ENCODE data around the gene FRS2.

The FRS2 gene

DNA sequence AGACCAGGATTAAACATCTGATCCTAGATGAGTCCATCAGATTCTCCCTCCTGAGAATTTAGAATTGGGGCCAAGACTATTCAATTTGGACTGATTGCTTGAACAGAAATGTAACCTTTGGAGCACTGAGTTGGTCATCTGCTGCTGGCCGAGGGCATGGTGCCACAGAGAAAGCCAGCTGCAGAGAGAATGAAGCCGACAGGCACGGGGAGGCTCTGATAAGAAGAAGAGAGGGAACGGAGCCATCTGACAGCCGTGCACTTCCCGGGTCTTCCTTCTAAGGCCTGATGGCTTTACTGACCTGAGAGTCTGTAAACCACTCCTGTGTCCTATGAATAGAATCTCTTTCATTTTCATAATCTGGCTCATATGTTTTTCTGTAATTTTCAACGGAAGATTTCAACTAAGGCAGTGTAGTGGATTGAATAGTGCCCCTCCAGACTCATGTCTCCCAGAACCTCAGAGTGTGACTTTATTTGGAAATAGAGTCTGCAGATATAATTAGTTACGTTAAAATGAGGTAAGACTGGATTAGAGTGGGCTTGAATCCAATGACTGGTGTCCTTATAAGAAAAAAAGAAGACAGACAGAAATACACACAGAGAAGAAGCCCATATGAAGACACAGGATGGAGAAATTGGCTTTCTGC lies 39.1 kb upstream of the FRS2 start:
- TF ChIP-seq, protein P1, sequence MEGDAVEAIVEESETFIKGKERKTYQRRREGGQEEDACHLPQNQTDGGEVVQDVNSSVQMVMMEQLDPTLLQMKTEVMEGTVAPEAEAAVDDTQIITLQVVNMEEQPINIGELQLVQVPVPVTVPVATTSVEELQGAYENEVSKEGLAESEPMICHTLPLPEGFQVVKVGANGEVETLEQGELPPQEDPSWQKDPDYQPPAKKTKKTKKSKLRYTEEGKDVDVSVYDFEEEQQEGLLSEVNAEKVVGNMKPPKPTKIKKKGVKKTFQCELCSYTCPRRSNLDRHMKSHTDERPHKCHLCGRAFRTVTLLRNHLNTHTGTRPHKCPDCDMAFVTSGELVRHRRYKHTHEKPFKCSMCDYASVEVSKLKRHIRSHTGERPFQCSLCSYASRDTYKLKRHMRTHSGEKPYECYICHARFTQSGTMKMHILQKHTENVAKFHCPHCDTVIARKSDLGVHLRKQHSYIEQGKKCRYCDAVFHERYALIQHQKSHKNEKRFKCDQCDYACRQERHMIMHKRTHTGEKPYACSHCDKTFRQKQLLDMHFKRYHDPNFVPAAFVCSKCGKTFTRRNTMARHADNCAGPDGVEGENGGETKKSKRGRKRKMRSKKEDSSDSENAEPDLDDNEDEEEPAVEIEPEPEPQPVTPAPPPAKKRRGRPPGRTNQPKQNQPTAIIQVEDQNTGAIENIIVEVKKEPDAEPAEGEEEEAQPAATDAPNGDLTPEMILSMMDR (conservative IDR thresholded peaks at IDR 0.05; ENCODE audit: low read depth), result no peak
- ChIA-PET CTCF (no interaction called here), POLR2A (ENCODE audit: low non-redundant PET) (no interaction called here)
- DNase-seq (ENCODE audit: low spot score), result no peak
- no peak overlapping the region for H3K27ac ChIP-seq

DNA sequence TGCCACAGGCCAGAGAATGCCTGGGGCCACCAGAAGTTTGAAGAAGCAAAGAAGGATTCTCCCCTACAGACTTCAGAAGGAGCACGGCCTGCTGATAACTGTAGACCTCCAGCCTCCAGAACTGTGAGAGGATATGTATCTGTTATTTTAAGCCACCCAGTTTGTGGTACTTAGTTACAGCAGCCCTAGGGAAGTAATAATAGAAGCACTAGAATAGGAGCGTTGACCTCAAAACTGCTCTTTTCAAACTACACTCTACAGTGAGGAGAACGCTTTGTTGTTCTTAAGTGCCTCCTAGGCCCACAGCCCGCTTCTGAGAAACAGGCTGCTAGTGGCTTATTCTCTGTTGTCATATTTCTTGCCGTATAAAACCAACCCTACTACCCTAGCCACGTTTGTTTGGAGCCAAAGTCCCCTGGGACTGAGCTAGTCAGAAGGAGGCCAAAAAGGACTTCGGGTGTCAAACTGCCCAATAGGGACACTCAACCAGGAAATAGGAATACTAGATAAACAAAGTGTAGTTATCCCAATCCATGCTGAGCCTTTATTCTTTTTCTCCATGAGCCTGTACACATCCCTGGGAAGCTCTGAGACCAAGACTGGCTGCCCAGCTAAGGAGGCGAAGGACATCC lies 38.5 kb upstream of the FRS2 start:
- no peak for DNase-seq (ENCODE audit: low spot score)
- TF ChIP-seq, protein P1 (conservative IDR thresholded peaks at IDR 0.05; ENCODE audit: low read depth), result no peak
- ChIA-PET POLR2A (ENCODE audit: low non-redundant PET) (interaction anchor here (0.6 kb wide), 1 partner anchor 136 kb away, joined by 3 read pairs; no protein-coding TSS in a partner anchor), CTCF (interaction anchor here (0.6 kb wide), 1 partner anchor 125 kb away, joined by 3 read pairs; no protein-coding TSS in a partner anchor)
- H3K27ac ChIP-seq, result no peak overlapping the region

DNA sequence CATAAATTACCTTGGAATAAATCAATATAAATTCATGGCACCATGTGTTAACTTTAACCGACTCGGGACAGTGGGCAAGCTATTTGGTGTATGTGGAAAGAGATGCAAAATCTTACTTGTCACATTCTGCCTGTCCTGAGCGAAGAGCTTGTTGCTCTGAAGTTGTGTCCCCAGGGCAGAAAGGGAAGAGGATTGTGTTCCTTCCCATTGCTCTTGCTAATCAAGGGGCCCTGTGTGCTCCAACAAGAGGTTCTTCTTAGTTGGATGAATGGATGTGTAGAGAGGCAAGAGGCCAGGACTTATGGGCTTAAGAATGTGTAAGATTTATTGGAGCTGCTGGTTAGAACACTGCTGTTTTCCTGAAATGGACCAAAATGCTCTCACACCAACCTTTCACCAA lies 36.5 kb upstream of the FRS2 start:
- TF ChIP-seq, protein P1 (conservative IDR thresholded peaks at IDR 0.05; ENCODE audit: low read depth), result no peak
- DNase-seq (ENCODE audit: low spot score), result no peak
- ChIA-PET POLR2A (ENCODE audit: low non-redundant PET) (no interaction called here), CTCF (interaction anchor here (1.0 kb wide), 1 partner anchor 137 kb away, joined by 3 read pairs; no protein-coding TSS in a partner anchor)
- no peak overlapping the region for H3K27ac ChIP-seq

DNA sequence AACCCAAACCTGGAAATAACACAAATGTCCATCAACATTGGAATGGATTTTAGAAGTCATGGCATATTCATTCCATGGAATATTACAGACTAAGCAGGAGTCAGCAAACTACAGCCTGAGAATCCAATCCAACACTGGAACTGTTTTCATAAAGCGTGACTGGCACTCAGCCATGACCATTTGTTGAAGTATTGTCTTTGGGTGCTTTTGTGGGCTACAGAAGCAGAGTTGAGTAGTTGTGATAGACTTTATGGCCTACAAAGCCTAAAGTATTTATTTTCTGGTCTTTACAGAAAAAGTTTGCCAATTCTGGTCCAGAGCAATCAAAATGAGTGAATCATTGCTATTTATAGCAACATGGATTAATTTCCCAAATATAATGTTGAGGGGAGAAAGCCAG lies 34.5 kb upstream of the FRS2 start:
- no peak overlapping the region for H3K27ac ChIP-seq
- TF ChIP-seq, protein P1 (conservative IDR thresholded peaks at IDR 0.05; ENCODE audit: low read depth), result no peak
- POLR2A ChIA-PET (ENCODE audit: low non-redundant PET), result no interaction called here
- CTCF ChIA-PET, result no interaction called here
- DNase-seq (ENCODE audit: low spot score), result no peak

DNA sequence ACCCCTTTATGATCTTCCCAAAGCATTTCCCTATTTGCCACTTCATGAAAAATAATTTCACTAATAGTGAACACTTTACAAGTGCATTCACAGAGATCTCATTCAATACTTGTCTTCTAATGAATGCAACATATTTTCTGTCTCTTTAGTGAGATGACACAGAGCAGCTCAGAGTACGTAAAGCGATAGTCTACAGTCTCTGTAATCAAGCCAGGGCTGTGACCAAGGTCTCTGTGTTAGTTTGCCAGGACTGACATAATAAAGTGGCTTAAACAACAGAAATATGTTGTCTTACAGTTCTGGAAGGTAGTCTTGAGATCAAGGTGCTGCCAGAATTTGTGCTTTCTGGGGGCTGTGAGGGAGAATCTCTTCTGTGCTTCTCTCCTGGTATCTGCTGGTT lies 33.1 kb upstream of the FRS2 start:
- POLR2A ChIA-PET (ENCODE audit: low non-redundant PET), result no interaction called here
- H3K27ac ChIP-seq, result no peak overlapping the region
- TF ChIP-seq, protein P1 (conservative IDR thresholded peaks at IDR 0.05; ENCODE audit: low read depth), result no peak
- no peak for DNase-seq (ENCODE audit: low spot score)
- CTCF ChIA-PET, result no interaction called here

DNA sequence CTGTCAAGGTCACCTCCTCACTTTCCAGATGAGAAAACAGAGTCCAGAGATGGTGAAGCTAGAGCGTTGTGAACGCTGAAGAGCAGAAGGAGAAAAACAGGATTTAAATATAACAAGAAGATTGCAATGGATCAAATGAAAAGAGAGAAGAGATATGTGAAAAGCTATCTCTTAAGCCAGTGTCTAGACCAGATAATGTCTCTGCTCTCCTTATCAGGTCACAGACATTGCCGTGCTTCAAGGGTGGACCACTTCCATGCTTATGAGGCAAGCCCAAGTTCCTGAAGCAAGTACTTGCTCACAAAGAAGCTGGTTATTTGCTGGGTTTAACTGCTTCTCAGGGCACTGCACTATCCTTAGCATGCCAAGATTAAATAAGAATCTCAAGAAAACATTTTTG lies 31.6 kb upstream of the FRS2 start:
- CTCF ChIA-PET, result interaction anchor here (0.5 kb wide), 1 partner anchor 284 kb away, joined by 3 read pairs; no protein-coding TSS in a partner anchor
- H3K27ac ChIP-seq, result no peak overlapping the region
- POLR2A ChIA-PET (ENCODE audit: low non-redundant PET), result no interaction called here
- TF ChIP-seq, protein P1 (conservative IDR thresholded peaks at IDR 0.05; ENCODE audit: low read depth), result no peak
- no peak for DNase-seq (ENCODE audit: low spot score)

Data from RWPE1 (cell line).